ENCODE results near the gene CFAP92. TPM values are rescaled to one million over a fixed set of nuclear protein-coding genes. Genes with fewer than 3 reads are reported as not detected.

CFAP92 gene
- total RNA-seq, 1 donor from 2014 or later: 8.7 TPM

DNA sequence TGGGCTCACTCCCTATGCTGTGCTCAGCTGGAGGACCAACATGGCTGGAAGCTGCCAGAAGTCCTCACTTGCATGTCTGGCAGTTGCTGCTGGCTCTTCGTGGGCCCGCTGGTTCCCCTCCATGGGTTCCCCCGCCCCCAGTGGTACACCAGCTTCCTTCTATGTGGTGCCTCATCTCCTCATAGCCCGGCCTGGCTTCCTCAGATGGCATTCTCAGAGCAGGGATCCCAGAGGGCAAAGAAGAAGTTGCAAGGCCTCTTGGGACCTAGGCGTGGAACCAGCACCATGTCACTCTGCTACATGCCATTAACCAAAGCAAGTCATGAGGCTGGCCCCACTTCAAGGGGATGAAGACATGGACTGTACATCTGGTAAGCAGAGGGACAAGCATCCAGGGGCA is 2.9 kb upstream of the CFAP92 start:
- Mint-ChIP-seq H3K27ac (ENCODE audit: unreplicated experiment) (no peak overlapping the region), H3K36me3 (ENCODE audit: low read depth) (no peaks in the 10 kb centered on the region), H3K4me1 (peaks cover 68% of the 10 kb centered on the region), H3K27me3 (ENCODE audit: low read depth) (peaks cover 19% of the 10 kb centered on the region), H3K4me3 (no peak overlapping the region), H3K9me3 (no peaks in the 10 kb centered on the region)
- DNase-seq (ENCODE audit: low read depth, low spot score): no peak
- TF ChIP-seq, protein P1, sequence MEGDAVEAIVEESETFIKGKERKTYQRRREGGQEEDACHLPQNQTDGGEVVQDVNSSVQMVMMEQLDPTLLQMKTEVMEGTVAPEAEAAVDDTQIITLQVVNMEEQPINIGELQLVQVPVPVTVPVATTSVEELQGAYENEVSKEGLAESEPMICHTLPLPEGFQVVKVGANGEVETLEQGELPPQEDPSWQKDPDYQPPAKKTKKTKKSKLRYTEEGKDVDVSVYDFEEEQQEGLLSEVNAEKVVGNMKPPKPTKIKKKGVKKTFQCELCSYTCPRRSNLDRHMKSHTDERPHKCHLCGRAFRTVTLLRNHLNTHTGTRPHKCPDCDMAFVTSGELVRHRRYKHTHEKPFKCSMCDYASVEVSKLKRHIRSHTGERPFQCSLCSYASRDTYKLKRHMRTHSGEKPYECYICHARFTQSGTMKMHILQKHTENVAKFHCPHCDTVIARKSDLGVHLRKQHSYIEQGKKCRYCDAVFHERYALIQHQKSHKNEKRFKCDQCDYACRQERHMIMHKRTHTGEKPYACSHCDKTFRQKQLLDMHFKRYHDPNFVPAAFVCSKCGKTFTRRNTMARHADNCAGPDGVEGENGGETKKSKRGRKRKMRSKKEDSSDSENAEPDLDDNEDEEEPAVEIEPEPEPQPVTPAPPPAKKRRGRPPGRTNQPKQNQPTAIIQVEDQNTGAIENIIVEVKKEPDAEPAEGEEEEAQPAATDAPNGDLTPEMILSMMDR (conservative IDR thresholded peaks at IDR 0.05): no peak

DNA sequence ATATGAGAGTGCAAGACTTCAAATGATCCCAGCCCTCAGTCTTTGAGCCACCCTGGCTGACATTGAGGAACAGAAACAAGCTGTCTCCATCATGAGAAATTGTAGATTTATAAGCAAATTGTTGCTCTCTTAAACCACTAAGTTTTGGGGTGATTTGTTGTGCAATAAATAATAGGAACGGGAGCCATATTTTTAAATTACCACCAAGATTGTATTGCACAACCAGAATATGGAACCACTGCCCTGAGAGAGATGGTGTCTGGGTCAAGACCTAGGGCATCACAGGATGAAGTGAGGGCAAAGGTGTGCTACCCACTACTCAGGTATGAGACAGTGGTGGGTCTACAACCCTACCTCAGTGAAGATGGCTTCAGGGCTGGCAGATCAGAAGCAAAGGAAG is 2.3 kb upstream of the CFAP92 start:
- TF ChIP-seq, protein P1 (conservative IDR thresholded peaks at IDR 0.05): no peak
- no peak for DNase-seq (ENCODE audit: low read depth, low spot score)
- Mint-ChIP-seq H3K4me3 (peak overlapping the region; percentile 74), H3K27me3 (ENCODE audit: low read depth) (peaks cover 19% of the 10 kb centered on the region), H3K36me3 (ENCODE audit: low read depth) (no peaks in the 10 kb centered on the region), H3K9me3 (no peaks in the 10 kb centered on the region), H3K27ac (ENCODE audit: unreplicated experiment) (peak overlapping the region; percentile 92), H3K4me1 (peaks cover 72% of the 10 kb centered on the region)

DNA sequence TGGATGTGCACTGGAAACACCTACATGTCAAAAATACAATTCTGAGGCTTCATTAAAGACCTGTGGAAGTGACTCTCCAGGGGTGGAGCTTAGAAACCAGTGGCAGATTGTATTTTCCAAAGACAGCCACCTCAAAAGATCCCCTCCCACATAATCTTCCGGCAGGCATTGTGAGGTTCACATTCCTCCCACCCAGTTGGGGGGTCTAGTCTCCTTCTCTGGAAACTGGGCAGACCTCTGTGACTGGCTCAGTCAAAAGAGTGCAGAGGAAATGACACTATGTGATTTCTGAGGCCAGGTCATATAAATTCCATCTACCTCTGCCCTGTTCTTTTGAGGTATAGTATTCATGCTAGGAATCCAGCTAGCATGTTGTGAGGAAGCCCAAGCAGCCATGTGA is 1.9 kb upstream of the CFAP92 start:
- Mint-ChIP-seq H3K27ac (ENCODE audit: unreplicated experiment) (peak overlapping the region; percentile 92), H3K36me3 (ENCODE audit: low read depth) (no peaks in the 10 kb centered on the region), H3K4me1 (peaks cover 74% of the 10 kb centered on the region), H3K27me3 (ENCODE audit: low read depth) (peaks cover 15% of the 10 kb centered on the region), H3K9me3 (no peaks in the 10 kb centered on the region), H3K4me3 (peak overlapping the region; percentile 74)
- DNase-seq (ENCODE audit: low read depth, low spot score): no peak
- TF ChIP-seq, protein P1 (conservative IDR thresholded peaks at IDR 0.05): no peak

DNA sequence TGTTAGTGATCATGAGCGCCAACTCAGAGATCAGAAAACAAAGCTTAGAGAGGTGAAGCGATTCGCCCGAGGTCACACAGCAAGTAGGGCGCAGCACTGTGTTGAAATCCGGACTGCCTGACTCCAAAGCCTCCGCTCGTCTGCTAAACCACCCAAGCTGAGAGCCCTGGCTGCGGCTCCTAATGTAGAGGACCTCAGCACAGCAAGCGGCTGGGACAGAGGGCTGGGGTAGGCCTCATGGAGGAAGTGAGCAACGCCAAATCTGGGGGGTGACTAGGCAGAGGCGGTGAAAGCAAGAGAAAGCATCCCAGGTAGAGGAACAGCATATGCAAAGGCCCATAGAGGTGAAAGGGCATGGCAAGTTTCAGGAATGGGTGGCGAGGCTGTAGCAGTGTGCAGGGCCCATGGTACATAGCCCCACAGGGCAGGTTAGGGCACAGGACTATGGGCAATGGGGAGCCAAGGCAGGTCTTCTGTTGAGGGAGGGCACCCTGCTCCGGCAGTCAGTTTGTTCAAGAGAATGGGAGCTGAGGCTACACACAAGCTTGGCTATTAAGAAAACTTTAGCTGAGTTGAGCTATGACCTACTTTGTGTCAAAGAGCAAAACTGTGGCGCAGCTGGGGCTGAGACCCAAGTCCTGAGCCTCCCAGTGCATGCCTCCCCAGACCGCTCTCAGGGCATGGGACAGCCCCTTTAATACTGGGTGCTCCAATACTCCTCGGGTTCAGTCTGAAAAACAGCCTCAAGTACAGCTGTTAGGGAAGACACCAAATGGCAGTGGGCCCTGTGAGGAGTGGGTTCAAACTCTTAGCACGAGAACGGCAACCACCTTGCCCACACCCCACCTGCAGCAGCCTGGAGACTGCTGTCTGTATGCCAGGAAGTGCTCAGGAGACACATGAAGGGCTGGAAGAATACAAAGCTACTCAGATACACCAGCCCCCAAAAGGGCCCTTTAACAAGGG is 988 bp upstream of the CFAP92 start:
- Mint-ChIP-seq H3K9me3 (no peaks in the 10 kb centered on the region), H3K27ac (ENCODE audit: unreplicated experiment) (peak overlapping the region; percentile 12), H3K36me3 (ENCODE audit: low read depth) (no peaks in the 10 kb centered on the region), H3K27me3 (ENCODE audit: low read depth) (peaks cover 6% of the 10 kb centered on the region), H3K4me1 (peaks cover 65% of the 10 kb centered on the region), H3K4me3 (peak overlapping the region; percentile 84)
- DNase-seq (ENCODE audit: low read depth, low spot score): no peak
- TF ChIP-seq, protein P1 (conservative IDR thresholded peaks at IDR 0.05): no peak

DNA sequence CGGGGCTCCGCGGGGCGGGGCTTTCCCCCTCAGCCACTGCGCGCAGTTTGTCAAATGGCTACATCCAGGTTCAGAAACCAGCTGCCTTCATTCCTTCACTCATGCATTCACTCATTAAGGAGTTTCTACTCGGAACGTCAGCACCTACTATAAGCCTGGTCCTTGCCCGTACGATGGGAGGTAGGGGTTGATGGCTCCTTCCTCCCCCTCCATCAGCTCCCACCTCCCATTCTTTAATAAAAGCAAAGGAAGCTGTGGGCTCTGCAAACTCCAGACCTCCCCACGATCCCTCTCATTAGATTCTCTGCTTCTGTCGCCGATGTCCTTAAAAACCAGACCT is 267 bp upstream of the CFAP92 start:
- Mint-ChIP-seq H3K9me3 (no peaks in the 10 kb centered on the region), H3K4me1 (peaks cover 60% of the 10 kb centered on the region), H3K27ac (ENCODE audit: unreplicated experiment) (no peak overlapping the region), H3K36me3 (ENCODE audit: low read depth) (no peaks in the 10 kb centered on the region), H3K4me3 (peak overlapping the region; percentile 84), H3K27me3 (ENCODE audit: low read depth) (peaks cover 2% of the 10 kb centered on the region)
- no peak for DNase-seq (ENCODE audit: low read depth, low spot score)
- TF ChIP-seq, protein P1 (conservative IDR thresholded peaks at IDR 0.05): no peak
